Sigmoid colon (tissue), 7 donors: ENCODE results near the gene ZFYVE21. TPM values are rescaled to one million over a fixed set of nuclear protein-coding genes. Genes with fewer than 3 reads are reported as not detected.

Source experiments
- DNase-seq: peaks from one replicate; pipeline ENCODE4 v3.0.0-alpha.2; 2019
- H3K27ac ChIP-seq, 4 donors: fragments of 200-600 bp; sonication (generic); one replicate each; pipeline ENCODE4 v1.5.1; 2016 to 2019; ENCODE audit warnings: mild to moderate bottlenecking in 1 of 4
- H3K27me3 ChIP-seq, 3 donors: fragments of 200-600 bp; sonication (generic); one replicate each; pipeline ENCODE4 v1.5.1; 2019; ENCODE audit warnings: mild to moderate bottlenecking in 1 of 3
- H3K36me3 ChIP-seq, 4 donors: fragments of 200-600 bp; sonication (generic); one replicate each; pipeline ENCODE4 v1.5.1; 2016 to 2019
- H3K4me1 ChIP-seq, 4 donors: fragments of 200-600 bp; sonication (generic); one replicate each; pipeline ENCODE4 v1.5.1; 2017 to 2019
- H3K4me3 ChIP-seq, 4 donors: fragments of 200-600 bp; sonication (generic); one replicate each; pipeline ENCODE4 v1.5.1; 2017 to 2019; ENCODE audit warnings: mild to moderate bottlenecking in 2 of 4, moderate library complexity in 1 of 4
- H3K9me3 ChIP-seq, 4 donors: fragments of 200-600 bp in 3 of 4; sonication (generic) in 3 of 4; one replicate each; pipeline versions ENCODE4 v1.5.1 to v1.6.1; 2013 to 2019
- CTCF ChIP-seq, 4 experiments: fragments of 450-650 bp in 3 of 4; fragments of 200-600 bp in 1 of 4; IDR thresholded peaks; one replicate each; pipeline ENCODE4 v1.5.1; 2016 to 2019; ENCODE audit warnings: antibody characterized with exemption in 4 of 4, mild to moderate bottlenecking in 3 of 4, moderate library complexity in 2 of 4
- EP300 ChIP-seq, 4 donors: sonication (generic); formaldehyde crosslinking; IDR thresholded peaks; one replicate each; pipeline ENCODE4 v1.6.1; 2017; ENCODE audit warnings: antibody characterized with exemption in 4 of 4
- POLR2A ChIP-seq, 2 donors: fragments of 450-650 bp; IDR thresholded peaks; one replicate each; pipeline ENCODE4 v1.6.1; 2016; ENCODE audit warnings: antibody characterized with exemption in 2 of 2, mild to moderate bottlenecking in 2 of 2, moderate library complexity in 2 of 2
- POLR2AphosphoS5 ChIP-seq, 4 donors: sonication (generic); formaldehyde crosslinking; IDR thresholded peaks; one replicate each; pipeline ENCODE4 v1.6.1; 2017; ENCODE audit warnings: antibody characterized with exemption in 4 of 4
- WGBS, 2 donors: extraction: QIAGEN DNeasy Blood & Tissue Kit; methylation state at CpG; one replicate each; pipeline ENCODE4 v1.1.7; 2013; 5-methylcytosine and 5-hydroxymethylcytosine counted together
- intact Hi-C: fragments of 100-400 bp; cut with DNase I; formaldehyde crosslinking; loops from one replicate; pipeline ENCODE4 v1.15.1; 2023
- polyA plus RNA-seq, 3 donors: library from polyadenylated mRNA; stranded (reverse); fragments of 200-250 nt; gene quantifications; one replicate each; pipeline ENCODE4 v1.2.3, GENCODE V29; 2013
- total RNA-seq, 4 donors: library from RNA; depleted of rRNA; stranded (reverse); fragments of >200 nt; gene quantifications; one replicate each; pipeline ENCODE4 v1.1.0, GENCODE V29; 2016
- donor health status: healthy with polysubstance abuse.
- donor health status: Bipolar disorder and iron deficiency.
- donor health status: healthy.

Gene ZFYVE21
- total and polyA plus RNA-seq, 7 donors, result 41.7 to 106 (median 86.3) TPM

- WGBS, 2 donors, result 94 to 96% methylated on average over 30 of the region's 30 CpGs
- DNase-seq, result peak; percentile 60
- TF ChIP-seq CTCF (IDR thresholded peaks at IDR 0.05), result no peak
- no peak for TF ChIP-seq POLR2A (IDR thresholded peaks at IDR 0.05)
- TF ChIP-seq POLR2AphosphoS5 (IDR thresholded peaks at IDR 0.05), result no peak
- TF ChIP-seq EP300 (IDR thresholded peaks at IDR 0.05), result no peak
- H3K4me3 ChIP-seq, result no peak overlapping the region
- peaks cover 0 to 29% (median 18%) of the 10 kb centered on the region in 4 donors for H3K4me1 ChIP-seq
- H3K36me3 ChIP-seq, result peaks cover 0 to 36% (median 7%) of the 10 kb centered on the region in 4 donors
- H3K27ac ChIP-seq, result peak overlapping the region in 1 of 4 donors; percentile 3
- no peaks in the 10 kb centered on the region for H3K27me3 ChIP-seq
- H3K9me3 ChIP-seq, result no peaks in the 10 kb centered on the region
- intact Hi-C loops, result no loop called here
Observed at GRCh38 chr14:103739793-103740501, 24.3 kb downstream of the ZFYVE21 start.

GRCh38 chr14:103740991-103741689, 25.5 kb downstream of the ZFYVE21 start:
- Histone ChIP-seq H3K27me3 (no peaks in the 10 kb centered on the region), H3K4me3 (no peak overlapping the region), H3K9me3 (no peaks in the 10 kb centered on the region), H3K4me1 (peaks cover 0 to 17% (median 11%) of the 10 kb centered on the region in 4 donors), H3K36me3 (peaks cover 0 to 36% (median 6%) of the 10 kb centered on the region in 4 donors), H3K27ac (no peak overlapping the region)
- TF ChIP-seq CTCF (IDR thresholded peaks at IDR 0.05), result no peak
- no peak for TF ChIP-seq POLR2AphosphoS5 (IDR thresholded peaks at IDR 0.05)
- TF ChIP-seq POLR2A (IDR thresholded peaks at IDR 0.05), result no peak
- no peak for TF ChIP-seq EP300 (IDR thresholded peaks at IDR 0.05)
- 79 to 91% methylated on average over 14 of the region's 14 CpGs for WGBS, 2 donors
- peak; percentile 38 for DNase-seq
- intact Hi-C loops, result no loop called here

GRCh38 chr14:103741876-103742275, 26.3 kb downstream of the ZFYVE21 start:
- H3K4me3 ChIP-seq, result no peak overlapping the region
- no peak for TF ChIP-seq CTCF (IDR thresholded peaks at IDR 0.05)
- no peak for TF ChIP-seq EP300 (IDR thresholded peaks at IDR 0.05)
- no peak for TF ChIP-seq POLR2A (IDR thresholded peaks at IDR 0.05)
- no peak for TF ChIP-seq POLR2AphosphoS5 (IDR thresholded peaks at IDR 0.05)
- peaks cover 0 to 9% (median 4%) of the 10 kb centered on the region in 4 donors for H3K4me1 ChIP-seq
- intact Hi-C loops, result no loop called here
- no peaks in the 10 kb centered on the region for H3K27me3 ChIP-seq
- peak; percentile 56 for DNase-seq
- 92 to 93% methylated on average over 9 of the region's 9 CpGs for WGBS, 2 donors
- H3K27ac ChIP-seq, result peak overlapping the region in 1 of 4 donors; percentile 32
- H3K36me3 ChIP-seq, result peaks cover 0 to 39% (median 6%) of the 10 kb centered on the region in 4 donors
- no peaks in the 10 kb centered on the region for H3K9me3 ChIP-seq

GRCh38 chr14:103742499-103743255, 27.1 kb downstream of the ZFYVE21 start:
- H3K27me3 ChIP-seq, result no peaks in the 10 kb centered on the region
- H3K27ac ChIP-seq, result peak overlapping the region in 1 of 4 donors; percentile 32
- H3K36me3 ChIP-seq, result peaks cover 0 to 39% (median 6%) of the 10 kb centered on the region in 4 donors
- DNase-seq, result peak; percentile 43
- no peak overlapping the region for H3K4me3 ChIP-seq
- H3K4me1 ChIP-seq, result peaks cover 0 to 1% (median 0%) of the 10 kb centered on the region in 4 donors
- 96 to 97% methylated on average over 14 of the region's 14 CpGs for WGBS, 2 donors
- TF ChIP-seq CTCF (IDR thresholded peaks at IDR 0.05) (no peak), EP300 (IDR thresholded peaks at IDR 0.05) (no peak), POLR2A (IDR thresholded peaks at IDR 0.05) (no peak), POLR2AphosphoS5 (IDR thresholded peaks at IDR 0.05) (no peak)
- intact Hi-C loops, result no loop called here
- H3K9me3 ChIP-seq, result no peaks in the 10 kb centered on the region
